DND-41 (cell line): ENCODE results near the gene RBPJ.

ENCODE experiments used
- ATAC-seq: fragments of 200-7000 bp; cut with Tn5 transposase; 3 replicates; pipeline ENCODE4 v1.9.1; 2021; ENCODE audit warnings: low read depth; ENCODE audit not compliant: insufficient read depth
- DNase-seq: peaks from one replicate; pipeline ENCODE4 v3.0.0-alpha.2; 2020
- H2AFZ ChIP-seq: 2 replicates; pipeline ENCODE4 v1.6.0; 2012; ENCODE audit warnings: low read depth, low read length
- H3K27ac ChIP-seq: 2 replicates; pipeline ENCODE4 v1.5.1; 2012; ENCODE audit warnings: low read length, inconsistent platforms
- H3K27me3 ChIP-seq: fragments of 200-600 bp; sonication (generic); 2 replicates; pipeline ENCODE4 v1.6.0; 2012; ENCODE audit warnings: low read length, mild to moderate bottlenecking, inconsistent platforms; ENCODE audit not compliant: insufficient read depth, poor library complexity
- H3K36me3 ChIP-seq: 2 replicates; pipeline ENCODE4 v1.5.1; 2012; ENCODE audit warnings: low read length, inconsistent platforms; ENCODE audit not compliant: insufficient read depth
- H3K4me1 ChIP-seq: 2 replicates; pipeline ENCODE4 v1.5.1; 2012; ENCODE audit warnings: mild to moderate bottlenecking, low read length; ENCODE audit not compliant: insufficient read depth
- H3K4me2 ChIP-seq: 2 replicates; pipeline ENCODE4 v1.6.0; 2012; ENCODE audit warnings: mild to moderate bottlenecking, moderate library complexity, low read length, inconsistent platforms; ENCODE audit not compliant: insufficient read depth
- H3K4me3 ChIP-seq, 2 experiments: fragments of 200-600 bp in 1 of 2; shearing (Covaris generic) in 1 of 2; 2 replicates each; pipeline ENCODE4 v1.5.1; 2012 to 2016; ENCODE audit warnings: inconsistent platforms in 2 of 2, low read length in 2 of 2, mild to moderate bottlenecking in 2 of 2, low read depth in 1 of 2, moderate library complexity in 1 of 2
- H3K79me2 ChIP-seq: 2 replicates; pipeline ENCODE4 v1.6.0; 2012; ENCODE audit warnings: low read length, inconsistent platforms; ENCODE audit not compliant: insufficient read depth
- H3K9ac ChIP-seq: 2 replicates; pipeline ENCODE4 v1.6.0; 2012; ENCODE audit warnings: low read depth, mild to moderate bottlenecking, inconsistent platforms, low read length, moderate library complexity
- H3K9me3 ChIP-seq: 2 replicates; pipeline ENCODE4 v1.5.1; 2012; ENCODE audit warnings: low read length, moderate library complexity, mild to moderate bottlenecking, inconsistent platforms; ENCODE audit not compliant: insufficient read depth, severe bottlenecking
- H4K20me1 ChIP-seq: 2 replicates; pipeline ENCODE4 v1.6.0; 2012; ENCODE audit warnings: low read length; ENCODE audit not compliant: insufficient read depth
- EZH2 ChIP-seq: IDR thresholded peaks from 3 replicates; pipeline ENCODE4 v1.6.1; 2012; ENCODE audit warnings: borderline replicate concordance, low read depth, mild to moderate bottlenecking, moderate library complexity, low read length, inconsistent platforms; ENCODE audit not compliant: severe bottlenecking
- TF ChIP-seq, protein P1 (sequence below): IDR thresholded peaks from 2 replicates; pipeline ENCODE4 v1.5.1; 2012; ENCODE audit warnings: borderline replicate concordance, low read length, moderate library complexity, mild to moderate bottlenecking; ENCODE audit not compliant: poor library complexity, severe bottlenecking; ENCODE audit errors: extremely low read depth

The RBPJ gene

DNA sequence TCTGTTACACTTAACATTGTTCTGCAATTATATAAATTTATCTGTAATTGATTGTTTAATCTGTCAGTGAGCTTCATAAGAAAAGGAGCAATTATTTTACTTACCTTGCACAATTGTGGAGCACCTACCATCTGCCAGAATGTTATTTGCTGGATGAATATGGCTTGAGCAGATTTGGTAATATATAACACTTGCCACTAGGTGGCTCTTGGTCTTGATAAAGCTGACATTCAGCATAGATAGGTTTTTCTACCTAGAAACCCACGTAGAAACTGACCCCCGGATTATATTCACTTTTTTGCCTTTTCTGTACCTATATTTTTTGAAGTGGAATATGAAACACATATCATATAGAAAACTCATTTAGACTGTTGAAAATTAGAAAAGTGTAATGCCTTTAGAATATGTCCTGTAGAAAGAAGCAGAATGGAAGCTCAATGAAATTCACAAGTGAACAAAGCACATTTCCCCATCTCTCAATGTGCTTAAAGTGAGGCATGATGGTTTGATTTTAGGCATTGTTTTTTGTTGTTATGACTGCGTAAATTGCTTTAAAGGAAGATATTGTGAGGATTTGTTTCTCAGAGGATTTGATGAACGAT is 9.5 kb downstream of the RBPJ start:
- peak; percentile 92 for ATAC-seq
- Histone ChIP-seq H3K9ac (no peak overlapping the region), H3K79me2 (peaks cover 95% of the 10 kb centered on the region), H3K4me3 (no peak overlapping the region), H3K9me3 (no peaks in the 10 kb centered on the region), H3K4me2 (no peak overlapping the region), H4K20me1 (peaks cover 87% of the 10 kb centered on the region), H3K27me3 (no peaks in the 10 kb centered on the region), H3K27ac (no peak overlapping the region), H2AFZ (no peak overlapping the region), H3K4me1 (no peaks in the 10 kb centered on the region; the same call in 1 of the 2 replicates), H3K36me3 (no peaks in the 10 kb centered on the region)
- no peak for DNase-seq
- TF ChIP-seq, protein P1, sequence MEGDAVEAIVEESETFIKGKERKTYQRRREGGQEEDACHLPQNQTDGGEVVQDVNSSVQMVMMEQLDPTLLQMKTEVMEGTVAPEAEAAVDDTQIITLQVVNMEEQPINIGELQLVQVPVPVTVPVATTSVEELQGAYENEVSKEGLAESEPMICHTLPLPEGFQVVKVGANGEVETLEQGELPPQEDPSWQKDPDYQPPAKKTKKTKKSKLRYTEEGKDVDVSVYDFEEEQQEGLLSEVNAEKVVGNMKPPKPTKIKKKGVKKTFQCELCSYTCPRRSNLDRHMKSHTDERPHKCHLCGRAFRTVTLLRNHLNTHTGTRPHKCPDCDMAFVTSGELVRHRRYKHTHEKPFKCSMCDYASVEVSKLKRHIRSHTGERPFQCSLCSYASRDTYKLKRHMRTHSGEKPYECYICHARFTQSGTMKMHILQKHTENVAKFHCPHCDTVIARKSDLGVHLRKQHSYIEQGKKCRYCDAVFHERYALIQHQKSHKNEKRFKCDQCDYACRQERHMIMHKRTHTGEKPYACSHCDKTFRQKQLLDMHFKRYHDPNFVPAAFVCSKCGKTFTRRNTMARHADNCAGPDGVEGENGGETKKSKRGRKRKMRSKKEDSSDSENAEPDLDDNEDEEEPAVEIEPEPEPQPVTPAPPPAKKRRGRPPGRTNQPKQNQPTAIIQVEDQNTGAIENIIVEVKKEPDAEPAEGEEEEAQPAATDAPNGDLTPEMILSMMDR = peak; percentile 76
- TF ChIP-seq EZH2 = no peak

DNA sequence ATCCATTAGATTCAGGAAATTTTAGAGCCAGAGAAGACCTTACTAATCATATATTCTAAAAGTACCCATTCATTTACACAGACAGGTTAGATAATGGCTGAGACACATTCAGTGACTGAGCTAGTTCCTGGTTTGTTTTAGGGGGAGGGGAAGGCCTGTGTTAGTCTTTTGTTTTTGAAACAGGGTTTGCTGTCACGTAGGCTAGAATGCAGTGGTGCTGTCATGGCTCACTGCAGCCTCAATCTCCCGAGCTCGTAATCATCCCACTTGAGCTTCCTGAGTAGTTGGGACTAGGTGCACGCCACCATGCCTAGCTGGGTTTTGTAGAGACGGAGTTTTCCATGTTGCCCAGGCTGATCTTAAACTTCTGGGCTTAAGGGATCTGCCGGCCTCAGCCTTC is 10.1 kb downstream of the RBPJ start:
- Histone ChIP-seq H3K27me3 (no peaks in the 10 kb centered on the region), H3K4me2 (no peak overlapping the region), H3K36me3 (no peaks in the 10 kb centered on the region), H3K9ac (no peak overlapping the region), H3K4me3 (no peak overlapping the region), H3K27ac (no peak overlapping the region), H4K20me1 (peaks cover 88% of the 10 kb centered on the region), H3K79me2 (peaks cover 93% of the 10 kb centered on the region), H3K4me1 (no peaks in the 10 kb centered on the region; the same call in 1 of the 2 replicates), H2AFZ (no peak overlapping the region), H3K9me3 (no peaks in the 10 kb centered on the region)
- ATAC-seq = no peak
- no peak for DNase-seq
- TF ChIP-seq, protein P1 = no peak
- TF ChIP-seq EZH2 = no peak

DNA sequence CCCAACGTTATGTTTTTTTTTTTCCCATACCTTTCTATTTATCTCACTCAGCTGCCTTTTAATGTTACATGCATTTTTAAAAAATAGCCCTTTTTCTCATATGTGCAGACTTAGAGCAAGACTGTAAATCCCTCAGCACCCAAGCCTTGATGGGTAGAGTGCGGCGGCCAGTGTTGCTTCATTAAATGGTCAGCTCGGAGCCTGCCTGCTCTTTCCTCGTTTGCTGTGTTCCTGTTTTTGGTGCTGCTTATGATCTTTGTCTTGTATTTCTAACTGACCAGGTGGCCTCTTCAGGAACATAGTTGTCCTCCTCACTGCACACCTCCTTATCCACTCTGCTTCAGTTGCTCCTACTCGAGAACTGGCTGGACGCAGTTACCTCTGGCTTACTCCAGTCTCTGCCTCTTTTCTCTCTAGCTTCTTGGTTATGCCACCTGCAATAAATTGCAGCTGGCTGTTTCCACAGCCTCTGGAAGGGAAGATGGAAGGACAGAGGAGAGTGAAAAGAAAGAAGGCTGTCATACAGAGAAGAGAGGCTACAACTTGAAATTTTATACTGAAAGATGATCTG is 10.7 kb downstream of the RBPJ start:
- Histone ChIP-seq H3K9ac (no peak overlapping the region), H3K27me3 (no peaks in the 10 kb centered on the region), H3K79me2 (peaks cover 93% of the 10 kb centered on the region), H2AFZ (no peak overlapping the region), H3K4me3 (no peak overlapping the region), H4K20me1 (peaks cover 90% of the 10 kb centered on the region), H3K4me1 (no peaks in the 10 kb centered on the region; the same call in 1 of the 2 replicates), H3K4me2 (no peak overlapping the region), H3K27ac (no peak overlapping the region), H3K9me3 (no peaks in the 10 kb centered on the region), H3K36me3 (no peaks in the 10 kb centered on the region)
- no peak for DNase-seq
- no peak for TF ChIP-seq EZH2
- TF ChIP-seq, protein P1 = no peak
- ATAC-seq = no peak
